Lower leg skin (tissue), 3 donors: ENCODE results near the gene ZNF618.

Source experiments
- POLR2A ChIP-seq, 2 donors: fragments of 450-650 bp; IDR thresholded peaks; one replicate each; pipeline ENCODE4 v1.6.1; 2016 to 2017; ENCODE audit warnings: antibody characterized with exemption in 2 of 2, mild to moderate bottlenecking in 1 of 2, moderate library complexity in 1 of 2
- TF ChIP-seq, protein P1 (sequence below), 3 donors: fragments of 450-650 bp; IDR thresholded peaks; one replicate each; pipeline ENCODE4 v1.5.1; 2016; ENCODE audit warnings: antibody characterized with exemption in 3 of 3, mild to moderate bottlenecking in 3 of 3, moderate library complexity in 2 of 3

DNA sequence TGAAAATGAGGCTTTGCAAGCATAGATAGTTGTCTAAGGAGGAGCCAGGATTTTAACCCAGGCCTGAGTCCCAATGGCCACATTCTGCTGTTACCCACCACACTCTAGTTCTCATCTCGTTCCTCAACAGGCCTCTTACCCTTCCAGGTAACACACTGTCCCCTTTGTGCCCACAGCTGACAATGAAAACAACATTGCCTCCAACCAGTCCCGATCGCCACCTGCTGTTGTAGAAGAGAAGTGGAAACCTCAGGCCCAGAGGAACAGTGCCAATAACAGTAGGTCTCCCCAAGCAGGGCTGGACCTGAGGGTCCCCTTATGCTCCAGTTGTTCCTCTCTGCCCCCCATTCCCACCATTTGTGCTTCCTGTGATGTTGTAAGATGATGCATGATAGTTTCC, 171.6 kb downstream of the ZNF618 start:
- TF ChIP-seq, protein P1, sequence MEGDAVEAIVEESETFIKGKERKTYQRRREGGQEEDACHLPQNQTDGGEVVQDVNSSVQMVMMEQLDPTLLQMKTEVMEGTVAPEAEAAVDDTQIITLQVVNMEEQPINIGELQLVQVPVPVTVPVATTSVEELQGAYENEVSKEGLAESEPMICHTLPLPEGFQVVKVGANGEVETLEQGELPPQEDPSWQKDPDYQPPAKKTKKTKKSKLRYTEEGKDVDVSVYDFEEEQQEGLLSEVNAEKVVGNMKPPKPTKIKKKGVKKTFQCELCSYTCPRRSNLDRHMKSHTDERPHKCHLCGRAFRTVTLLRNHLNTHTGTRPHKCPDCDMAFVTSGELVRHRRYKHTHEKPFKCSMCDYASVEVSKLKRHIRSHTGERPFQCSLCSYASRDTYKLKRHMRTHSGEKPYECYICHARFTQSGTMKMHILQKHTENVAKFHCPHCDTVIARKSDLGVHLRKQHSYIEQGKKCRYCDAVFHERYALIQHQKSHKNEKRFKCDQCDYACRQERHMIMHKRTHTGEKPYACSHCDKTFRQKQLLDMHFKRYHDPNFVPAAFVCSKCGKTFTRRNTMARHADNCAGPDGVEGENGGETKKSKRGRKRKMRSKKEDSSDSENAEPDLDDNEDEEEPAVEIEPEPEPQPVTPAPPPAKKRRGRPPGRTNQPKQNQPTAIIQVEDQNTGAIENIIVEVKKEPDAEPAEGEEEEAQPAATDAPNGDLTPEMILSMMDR (IDR thresholded peaks at IDR 0.05): no peak
- no peak for TF ChIP-seq POLR2A (IDR thresholded peaks at IDR 0.05)
